Endothelial cell of umbilical vein (primary cell): Measurements from ENCODE around the gene KIAA0930. TPM values are rescaled to one million over a fixed set of nuclear protein-coding genes. Genes with fewer than 3 reads are reported as not detected.
A peak's percentile ranks its signal among the peaks of the same experiment; 100 is the strongest.

Source experiments
- BruUV-seq: library from RNA; stranded (reverse); fragments of 400-500 nt; replicated peaks from 2 replicates; lab custom pipeline; 2021; lab: Mats Ljungman, UMichigan
- CTCF ChIA-PET: fragments of 300-600, 350-600 bp; sonication (Branson Sonifier 250); formaldehyde crosslinking; loops from one replicate; lab custom pipeline; 2021; ENCODE audit warnings: antibody characterized with exemption, inconsistent platforms; lab: Charles Lee
- POLR2A ChIA-PET: fragments of 300-600, 350-600 bp; sonication (Branson Sonifier 250); formaldehyde crosslinking; loops from one replicate; lab custom pipeline; 2021; ENCODE audit warnings: antibody characterized with exemption, inconsistent platforms; lab: Charles Lee
- DNase-seq: peaks from one replicate; pipeline ENCODE4 v3.0.0-alpha.2; 2011; ENCODE audit warnings: low read depth, low spot score
- FAIRE-seq: peaks from 2 replicates; lab custom pipeline; 2011; peaks lifted over from hg19 to GRCh38; lab: Jason Lieb, UNC
- H2AFZ ChIP-seq: 2 replicates; pipeline ENCODE4 v1.6.0; 2012; ENCODE audit warnings: low read depth, low read length, control low read depth, inconsistent platforms
- H3K27ac ChIP-seq: 2 replicates; pipeline ENCODE4 v1.5.1; 2011; ENCODE audit warnings: low read depth, mild to moderate bottlenecking, control low read depth, low read length, moderate library complexity; ENCODE audit not compliant: insufficient read depth
- H3K27me3 ChIP-seq, 2 experiments: 2 replicates each; pipeline versions ENCODE4 v1.6.0 to v1.6.1; 2011; ENCODE audit warnings: low read length in 2 of 2, mixed read lengths in 1 of 2; ENCODE audit not compliant: control insufficient read depth in 2 of 2, insufficient read depth in 2 of 2
- H3K36me3 ChIP-seq, 2 experiments: 2 replicates in 1 of 2; 3 replicates in 1 of 2; pipeline ENCODE4 v1.5.1; 2011; ENCODE audit warnings: low read length in 2 of 2, mild to moderate bottlenecking in 1 of 2, moderate library complexity in 1 of 2; ENCODE audit not compliant: control insufficient read depth in 2 of 2, insufficient read depth in 2 of 2; ENCODE audit errors: extremely low read depth in 1 of 2
- H3K4me1 ChIP-seq: 3 replicates; pipeline ENCODE4 v1.5.1; 2011; ENCODE audit warnings: mild to moderate bottlenecking, low read length; ENCODE audit not compliant: control insufficient read depth, insufficient read depth; ENCODE audit errors: extremely low read depth
- H3K4me2 ChIP-seq: 2 replicates; pipeline ENCODE4 v1.6.1; 2011; ENCODE audit warnings: low read length, control low read depth, mixed read lengths; ENCODE audit not compliant: insufficient read depth
- H3K4me3 ChIP-seq, 3 experiments: fragments of 200-600 bp in 1 of 3; sonication (generic), shearing (Covaris generic) in 1 of 3; replicated peaks in 1 of 3; 2 replicates each; pipeline ENCODE4 v1.5.1; 2011 to 2016; ENCODE audit warnings: control low read depth in 3 of 3, low read length in 3 of 3, mild to moderate bottlenecking in 2 of 3, inconsistent platforms in 1 of 3, low read depth in 1 of 3, moderate library complexity in 1 of 3; ENCODE audit not compliant: insufficient read depth in 1 of 3
- H3K79me2 ChIP-seq: 2 replicates; pipeline ENCODE4 v1.6.0; 2012; ENCODE audit warnings: low read length, inconsistent platforms; ENCODE audit not compliant: control insufficient read depth, insufficient read depth
- H3K9ac ChIP-seq: replicated peaks from 2 replicates; pipeline ENCODE3; 2011; ENCODE audit warnings: low read length, control low read depth; ENCODE audit not compliant: insufficient read depth; ENCODE audit errors: extremely low read depth
- H3K9me1 ChIP-seq: replicated peaks from 3 replicates; pipeline ENCODE4 v1.6.0; 2011; ENCODE audit warnings: mild to moderate bottlenecking, low read length; ENCODE audit not compliant: control insufficient read depth, insufficient read depth; ENCODE audit errors: extremely low read depth
- H3K9me3 ChIP-seq: replicated peaks from 2 replicates; pipeline ENCODE4 v1.5.1; 2012; ENCODE audit warnings: low read length, inconsistent platforms; ENCODE audit not compliant: control insufficient read depth, insufficient read depth
- H4K20me1 ChIP-seq: replicated peaks from 2 replicates; pipeline ENCODE3; 2011; ENCODE audit warnings: mild to moderate bottlenecking, low read length; ENCODE audit not compliant: control insufficient read depth, insufficient read depth; ENCODE audit errors: extremely low read depth
- EZH2 ChIP-seq: IDR thresholded peaks from 2 replicates; pipeline ENCODE4 v1.6.1; 2012; ENCODE audit warnings: borderline replicate concordance, low read depth, mild to moderate bottlenecking, moderate library complexity, low read length, inconsistent platforms; ENCODE audit not compliant: severe bottlenecking
- FOS ChIP-seq: IDR thresholded peaks from 2 replicates; pipeline ENCODE4 v1.6.1; 2011; ENCODE audit warnings: mild to moderate bottlenecking, low read length, moderate library complexity, borderline replicate concordance; ENCODE audit not compliant: insufficient read depth
- GATA2 ChIP-seq: IDR thresholded peaks from 2 replicates; pipeline ENCODE4 v1.7.0; 2011; ENCODE audit warnings: low read depth, mild to moderate bottlenecking, moderate library complexity, mixed read lengths, low read length; ENCODE audit not compliant: insufficient read length, insufficient read depth
- MYC ChIP-seq: IDR thresholded peaks from one replicate; pipeline ENCODE4 v1.6.1; 2011; ENCODE audit warnings: mild to moderate bottlenecking, low read depth, low read length
- POLR2A ChIP-seq: IDR thresholded peaks from 2 replicates; pipeline ENCODE4 v1.6.1; 2012; ENCODE audit warnings: low read depth, mild to moderate bottlenecking, control low read depth, low read length
- POLR2AphosphoS5 ChIP-seq: IDR thresholded peaks from 2 replicates; pipeline ENCODE4 v1.6.1; 2012; ENCODE audit warnings: low read depth, mild to moderate bottlenecking, control low read depth, low read length, moderate library complexity; ENCODE audit not compliant: insufficient read depth
- dilution Hi-C: fragments of 300-500 bp; cut with MboI; formaldehyde crosslinking; loops from one replicate; pipeline ENCODE4 v1.15.0; 2019; ENCODE audit warnings: low sequenced_read_pairs; ENCODE audit not compliant: extremely low pct_ligation_motif_present
- intact Hi-C: fragments of 100-400 bp; cut with micrococcal nuclease; formaldehyde crosslinking; loops from one replicate; pipeline ENCODE4 v1.10.0; 2022
- polyA plus RNA-seq, 4 experiments: library from polyadenylated mRNA; depleted of rRNA in 3 of 4; stranded (reverse) in 3 of 4; unstranded in 1 of 4; fragments of >200 nt; gene quantifications; 2 replicates each; pipeline versions ENCODE4 v1.2.1 to v1.2.3, GENCODE V29; 2011 to 2012; ENCODE audit warnings: missing spikeins in 1 of 4
- total RNA-seq: library from RNA; stranded (reverse); gene quantifications from 2 replicates; pipeline ENCODE4 v1.2.3, GENCODE V29; 2021
- TF ChIP-seq, protein P1 (sequence below), 2 donors: IDR thresholded peaks; 1 replicate in 1 of 2; 2 replicates in 1 of 2; pipeline ENCODE4 v1.5.1; 2011; ENCODE audit warnings: low read length in 2 of 2, mild to moderate bottlenecking in 2 of 2, moderate library complexity in 2 of 2, control low read depth in 1 of 2, inconsistent platforms in 1 of 2, low read depth in 1 of 2; ENCODE audit not compliant: insufficient read depth in 1 of 2; ENCODE audit errors: extremely low read depth in 1 of 2
- TF ChIP-seq, protein P2 (sequence below): IDR thresholded peaks from 2 replicates; pipeline ENCODE4 v1.6.1; 2011; ENCODE audit not compliant: insufficient read depth, insufficient read length

Gene KIAA0930
- total and polyA plus RNA-seq, 2 donors (not counting 3 experiments of a cell fraction or from before 2014, with no cell fraction given), result 37.9 to 53.6 TPM

DNA sequence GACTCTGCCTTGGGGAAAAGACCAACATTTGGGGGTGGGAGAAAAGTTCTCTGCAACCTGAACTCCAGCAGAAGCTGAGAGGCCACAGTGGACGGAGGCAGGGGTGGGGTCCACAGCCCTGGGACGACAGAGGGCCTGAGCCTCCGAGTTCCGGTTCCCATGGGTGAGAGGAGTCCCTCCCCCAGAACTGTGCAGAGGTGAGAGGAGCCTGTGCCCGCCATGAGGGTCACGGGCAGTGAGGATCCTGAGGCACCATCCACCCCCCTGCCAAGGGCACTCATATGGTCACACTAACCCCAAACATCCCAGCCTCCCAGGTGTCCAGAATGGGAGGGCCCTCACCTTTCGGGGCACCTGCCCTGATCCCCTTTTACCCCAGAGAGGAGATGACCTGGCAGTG is 30.5 kb downstream of the KIAA0930 start:
- no peaks in the 10 kb centered on the region for H3K27me3 ChIP-seq

DNA sequence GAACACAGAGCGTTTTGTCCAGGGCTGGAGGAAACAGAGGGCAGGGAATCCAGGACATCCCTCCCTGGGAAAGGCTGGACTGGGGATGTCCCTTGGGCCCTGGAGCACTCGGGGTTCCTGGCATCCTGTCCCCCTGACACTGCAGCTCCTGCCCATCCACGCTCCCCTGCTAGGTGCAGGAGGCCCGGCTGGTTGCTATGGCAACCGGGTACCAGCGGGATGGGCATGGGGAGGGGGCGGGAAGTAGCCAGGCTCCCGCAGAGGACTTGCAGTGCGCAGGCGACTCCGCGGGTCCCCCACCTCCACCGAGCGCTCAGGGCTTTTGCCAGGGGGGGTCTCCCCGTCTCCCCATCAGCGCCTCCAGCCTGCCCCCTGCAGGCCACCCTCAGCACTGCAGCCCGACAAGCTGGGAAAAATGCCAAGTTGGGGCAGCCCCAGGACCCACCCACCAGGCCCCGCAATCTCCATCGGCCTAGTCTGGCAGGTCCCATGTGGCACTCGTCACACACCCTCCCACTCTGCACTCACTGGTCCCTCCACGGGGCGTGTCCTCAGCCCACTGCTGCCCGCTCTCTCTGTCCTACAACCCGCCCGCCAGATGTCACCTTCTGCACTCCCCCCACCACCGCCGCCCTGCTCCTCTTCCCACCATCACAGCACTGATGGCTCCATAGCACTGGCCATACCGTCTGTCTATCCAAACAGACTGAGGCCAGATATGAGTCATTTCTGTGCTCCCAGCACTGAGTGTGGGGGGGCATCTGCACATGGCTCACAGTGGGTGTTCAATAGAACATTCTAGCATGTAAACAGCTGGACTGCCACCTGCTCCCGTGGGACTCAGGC is 31.5 kb downstream of the KIAA0930 start:
- dilution Hi-C loops (no loop called here), intact Hi-C loops (no loop called here)
- Histone ChIP-seq H3K4me1 (peaks cover 12% of the 10 kb centered on the region), H3K9me1 (no peaks in the 10 kb centered on the region), H3K27ac (no peak overlapping the region), H3K9me3 (no peaks in the 10 kb centered on the region), H3K79me2 (no peaks in the 10 kb centered on the region), H4K20me1 (no peaks in the 10 kb centered on the region), H3K4me2 (no peak overlapping the region), H3K27me3 (no peaks in the 10 kb centered on the region), H2AFZ (no peak overlapping the region), H3K9ac (no peak overlapping the region), H3K4me3 (no peak overlapping the region), H3K36me3 (peaks cover 0 to 4% of the 10 kb centered on the region in 2 experiments)
- TF ChIP-seq, protein P1, sequence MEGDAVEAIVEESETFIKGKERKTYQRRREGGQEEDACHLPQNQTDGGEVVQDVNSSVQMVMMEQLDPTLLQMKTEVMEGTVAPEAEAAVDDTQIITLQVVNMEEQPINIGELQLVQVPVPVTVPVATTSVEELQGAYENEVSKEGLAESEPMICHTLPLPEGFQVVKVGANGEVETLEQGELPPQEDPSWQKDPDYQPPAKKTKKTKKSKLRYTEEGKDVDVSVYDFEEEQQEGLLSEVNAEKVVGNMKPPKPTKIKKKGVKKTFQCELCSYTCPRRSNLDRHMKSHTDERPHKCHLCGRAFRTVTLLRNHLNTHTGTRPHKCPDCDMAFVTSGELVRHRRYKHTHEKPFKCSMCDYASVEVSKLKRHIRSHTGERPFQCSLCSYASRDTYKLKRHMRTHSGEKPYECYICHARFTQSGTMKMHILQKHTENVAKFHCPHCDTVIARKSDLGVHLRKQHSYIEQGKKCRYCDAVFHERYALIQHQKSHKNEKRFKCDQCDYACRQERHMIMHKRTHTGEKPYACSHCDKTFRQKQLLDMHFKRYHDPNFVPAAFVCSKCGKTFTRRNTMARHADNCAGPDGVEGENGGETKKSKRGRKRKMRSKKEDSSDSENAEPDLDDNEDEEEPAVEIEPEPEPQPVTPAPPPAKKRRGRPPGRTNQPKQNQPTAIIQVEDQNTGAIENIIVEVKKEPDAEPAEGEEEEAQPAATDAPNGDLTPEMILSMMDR (IDR thresholded peaks at IDR 0.05; ENCODE audit: extremely low read depth in 1 of 2, insufficient read depth in 1 of 2, low read depth in 1 of 2, low read length in 2 of 2), result peak; percentile 81 to 82
- TF ChIP-seq GATA2 (no peak), FOS (peak; percentile 71), EZH2 (no peak), POLR2A (no peak), POLR2AphosphoS5 (no peak)
- TF ChIP-seq, protein P2, sequence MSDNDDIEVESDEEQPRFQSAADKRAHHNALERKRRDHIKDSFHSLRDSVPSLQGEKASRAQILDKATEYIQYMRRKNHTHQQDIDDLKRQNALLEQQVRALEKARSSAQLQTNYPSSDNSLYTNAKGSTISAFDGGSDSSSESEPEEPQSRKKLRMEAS, result no peak
- CTCF ChIA-PET, result interaction anchor here (0.6 to 2.3 kb wide), 12 partner anchors 11 to 55 kb away, joined by 3 to 22 read pairs (median 3); partner anchors contain the start of gene NUP50
- peak; percentile 67 for FAIRE-seq
- POLR2A ChIA-PET, result no interaction called here
- BruUV-seq, result no TSS peak
- peak; percentile 23 for DNase-seq

More for the DNA sequence above, 30.5 kb downstream of the KIAA0930 start:
- no peak overlapping the region for H3K4me2 ChIP-seq
- dilution Hi-C loops (no loop called here), intact Hi-C loops (no loop called here)
- H3K27ac ChIP-seq, result no peak overlapping the region
- no peak for FAIRE-seq
- H4K20me1 ChIP-seq, result no peaks in the 10 kb centered on the region
- ChIA-PET CTCF (interaction anchor here (0.7 to 2.3 kb wide), 6 partner anchors 10 to 45 kb away, joined by 3 to 22 read pairs (median 4); no protein-coding TSS in a partner anchor), POLR2A (no interaction called here)
- no peak overlapping the region for H3K9ac ChIP-seq
- H3K79me2 ChIP-seq, result no peaks in the 10 kb centered on the region
- TF ChIP-seq FOS, result no peak
- TF ChIP-seq POLR2A, result no peak
- TF ChIP-seq POLR2AphosphoS5, result no peak
- no peak for TF ChIP-seq MYC
- no peak overlapping the region for H3K4me3 ChIP-seq
- no peaks in the 10 kb centered on the region for H3K9me3 ChIP-seq
- H3K9me1 ChIP-seq, result no peaks in the 10 kb centered on the region
- DNase-seq, result no peak
- BruUV-seq, result no TSS peak
- peaks cover 12% of the 10 kb centered on the region for H3K4me1 ChIP-seq
- peaks cover 0 to 4% of the 10 kb centered on the region in 2 experiments for H3K36me3 ChIP-seq
- no peak overlapping the region for H2AFZ ChIP-seq
